ENCODE results near the gene ADORA2A.

DNA sequence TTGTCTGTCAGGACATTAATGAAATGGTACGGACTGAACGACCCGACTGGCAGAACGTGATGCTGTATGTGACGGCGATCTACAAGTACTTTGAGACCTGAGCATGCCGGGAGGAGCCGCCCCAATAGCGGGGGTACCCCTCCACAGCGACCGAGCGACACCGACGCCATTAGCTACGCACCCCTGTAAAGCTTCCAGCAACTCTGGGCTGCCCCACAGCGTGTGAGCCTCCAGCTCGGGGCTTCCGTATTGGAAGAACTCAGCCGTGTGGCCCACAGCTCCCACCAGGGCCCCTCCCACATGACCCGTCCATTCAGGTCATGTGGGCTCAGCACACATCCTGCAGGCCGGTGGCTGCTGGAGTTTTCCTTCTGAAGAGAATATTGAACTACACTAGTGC lies 12.9 kb upstream of the ADORA2A start:
- no peak for TF ChIP-seq EP300 (IDR thresholded peaks at IDR 0.05; ENCODE audit: low read depth)
- TF ChIP-seq POLR2A (IDR thresholded peaks at IDR 0.05) = no peak
- TF ChIP-seq, protein P1, sequence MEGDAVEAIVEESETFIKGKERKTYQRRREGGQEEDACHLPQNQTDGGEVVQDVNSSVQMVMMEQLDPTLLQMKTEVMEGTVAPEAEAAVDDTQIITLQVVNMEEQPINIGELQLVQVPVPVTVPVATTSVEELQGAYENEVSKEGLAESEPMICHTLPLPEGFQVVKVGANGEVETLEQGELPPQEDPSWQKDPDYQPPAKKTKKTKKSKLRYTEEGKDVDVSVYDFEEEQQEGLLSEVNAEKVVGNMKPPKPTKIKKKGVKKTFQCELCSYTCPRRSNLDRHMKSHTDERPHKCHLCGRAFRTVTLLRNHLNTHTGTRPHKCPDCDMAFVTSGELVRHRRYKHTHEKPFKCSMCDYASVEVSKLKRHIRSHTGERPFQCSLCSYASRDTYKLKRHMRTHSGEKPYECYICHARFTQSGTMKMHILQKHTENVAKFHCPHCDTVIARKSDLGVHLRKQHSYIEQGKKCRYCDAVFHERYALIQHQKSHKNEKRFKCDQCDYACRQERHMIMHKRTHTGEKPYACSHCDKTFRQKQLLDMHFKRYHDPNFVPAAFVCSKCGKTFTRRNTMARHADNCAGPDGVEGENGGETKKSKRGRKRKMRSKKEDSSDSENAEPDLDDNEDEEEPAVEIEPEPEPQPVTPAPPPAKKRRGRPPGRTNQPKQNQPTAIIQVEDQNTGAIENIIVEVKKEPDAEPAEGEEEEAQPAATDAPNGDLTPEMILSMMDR (IDR thresholded peaks at IDR 0.05) = no peak
